IMR-90 (cell line): ENCODE results near the gene SRGAP3.

Source experiments
- BHLHE40 ChIP-seq: fragments of 150-350 bp; IDR thresholded peaks from 2 replicates; pipeline ENCODE4 v1.6.1; 2016; ENCODE audit warnings: mild to moderate bottlenecking, low read depth, low read length
- CHD1 ChIP-seq: IDR thresholded peaks from 2 replicates; pipeline ENCODE4 v1.6.1; 2012; ENCODE audit warnings: low read depth, low read length, improper control_type of control experiment
- ELK1 ChIP-seq: fragments of 150-350 bp; IDR thresholded peaks from 2 replicates; pipeline ENCODE4 v1.6.1; 2016; ENCODE audit warnings: low read depth, mild to moderate bottlenecking, low read length, moderate library complexity, borderline replicate concordance
- FOS ChIP-seq: fragments of 150-350 bp; IDR thresholded peaks from 2 replicates; pipeline ENCODE4 v1.6.1; 2016; ENCODE audit warnings: low read depth, low read length
- MAFK ChIP-seq: IDR thresholded peaks from 2 replicates; pipeline ENCODE4 v1.6.1; 2012; ENCODE audit warnings: low read depth, low read length, improper control_type of control experiment
- MAZ ChIP-seq: IDR thresholded peaks from 2 replicates; pipeline ENCODE4 v1.6.1; 2012; ENCODE audit warnings: low read depth, mild to moderate bottlenecking, low read length, improper control_type of control experiment, moderate library complexity, borderline replicate concordance
- MXI1 ChIP-seq: IDR thresholded peaks from 2 replicates; pipeline ENCODE4 v1.6.1; 2012; ENCODE audit warnings: low read depth, mild to moderate bottlenecking, low read length, moderate library complexity, borderline replicate concordance
- POLR2A ChIP-seq: IDR thresholded peaks from 2 replicates; pipeline ENCODE4 v1.6.1; 2012; ENCODE audit warnings: mild to moderate bottlenecking, low read depth, low read length
- RAD21 ChIP-seq: IDR thresholded peaks from 2 replicates; pipeline ENCODE4 v1.6.1; 2012; ENCODE audit warnings: low read length, improper control_type of control experiment
- RCOR1 ChIP-seq: IDR thresholded peaks from 2 replicates; pipeline ENCODE4 v1.6.1; 2012; ENCODE audit warnings: mild to moderate bottlenecking, low read length, improper control_type of control experiment; ENCODE audit not compliant: insufficient replicate concordance
- RFX5 ChIP-seq: IDR thresholded peaks from 2 replicates; pipeline ENCODE4 v1.8.0; 2012; ENCODE audit warnings: low read depth, mild to moderate bottlenecking, low read length, moderate library complexity
- SMC3 ChIP-seq: fragments of 150-350 bp; IDR thresholded peaks from 2 replicates; pipeline ENCODE4 v1.6.1; 2016; ENCODE audit warnings: low read depth, mild to moderate bottlenecking, antibody characterized with exemption, low read length, moderate library complexity
- USF2 ChIP-seq: fragments of 150-350 bp; IDR thresholded peaks from 2 replicates; pipeline ENCODE4 v1.6.1; 2017; ENCODE audit warnings: mild to moderate bottlenecking, antibody characterized with exemption, low read length, low read depth
- TF ChIP-seq, protein P1 (sequence below): conservative IDR thresholded peaks from 2 replicates; pipeline ENCODE4 v1.5.1; 2012; ENCODE audit warnings: mild to moderate bottlenecking, low read depth, low read length, improper control_type of control experiment

DNA sequence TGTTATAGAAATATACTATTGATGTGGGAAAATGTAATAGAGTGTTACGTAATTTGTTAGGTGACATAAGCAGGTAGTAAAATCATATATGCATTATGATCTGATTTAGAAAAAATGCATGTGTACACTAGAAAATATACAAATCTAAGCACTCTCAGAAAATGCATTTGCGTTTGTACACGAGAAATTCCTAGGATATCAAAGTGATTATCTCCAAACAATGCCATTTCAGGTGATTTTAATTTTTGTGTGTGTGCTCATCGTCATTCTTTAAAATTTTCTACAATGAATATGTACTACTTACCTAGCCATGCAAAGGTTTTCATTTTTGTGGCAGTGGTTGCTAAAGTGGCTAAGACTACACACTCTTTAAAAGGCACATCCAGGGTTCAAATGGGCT lies 145.3 kb downstream of the SRGAP3 start:
- TF ChIP-seq FOS: no peak
- no peak for TF ChIP-seq POLR2A
- TF ChIP-seq, protein P1, sequence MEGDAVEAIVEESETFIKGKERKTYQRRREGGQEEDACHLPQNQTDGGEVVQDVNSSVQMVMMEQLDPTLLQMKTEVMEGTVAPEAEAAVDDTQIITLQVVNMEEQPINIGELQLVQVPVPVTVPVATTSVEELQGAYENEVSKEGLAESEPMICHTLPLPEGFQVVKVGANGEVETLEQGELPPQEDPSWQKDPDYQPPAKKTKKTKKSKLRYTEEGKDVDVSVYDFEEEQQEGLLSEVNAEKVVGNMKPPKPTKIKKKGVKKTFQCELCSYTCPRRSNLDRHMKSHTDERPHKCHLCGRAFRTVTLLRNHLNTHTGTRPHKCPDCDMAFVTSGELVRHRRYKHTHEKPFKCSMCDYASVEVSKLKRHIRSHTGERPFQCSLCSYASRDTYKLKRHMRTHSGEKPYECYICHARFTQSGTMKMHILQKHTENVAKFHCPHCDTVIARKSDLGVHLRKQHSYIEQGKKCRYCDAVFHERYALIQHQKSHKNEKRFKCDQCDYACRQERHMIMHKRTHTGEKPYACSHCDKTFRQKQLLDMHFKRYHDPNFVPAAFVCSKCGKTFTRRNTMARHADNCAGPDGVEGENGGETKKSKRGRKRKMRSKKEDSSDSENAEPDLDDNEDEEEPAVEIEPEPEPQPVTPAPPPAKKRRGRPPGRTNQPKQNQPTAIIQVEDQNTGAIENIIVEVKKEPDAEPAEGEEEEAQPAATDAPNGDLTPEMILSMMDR: no peak
- no peak for TF ChIP-seq CHD1
- TF ChIP-seq USF2: no peak
- TF ChIP-seq MAZ: no peak
- no peak for TF ChIP-seq RFX5
- no peak for TF ChIP-seq ELK1
- TF ChIP-seq MAFK: no peak
- no peak for TF ChIP-seq RCOR1
- TF ChIP-seq BHLHE40: no peak
- no peak for TF ChIP-seq SMC3
- no peak for TF ChIP-seq MXI1
- no peak for TF ChIP-seq RAD21
